ENCODE data around the gene VGLL4. TPM values are rescaled to one million over a fixed set of nuclear protein-coding genes. Genes with fewer than 3 reads are reported as not detected.
"Not testable (repeated sequence)": the region's sequence is repeated elsewhere in the genome, so short reads cannot be mapped to it uniquely, and the experiment has no call there.

Gene VGLL4
- total RNA-seq, 4 donors from 2014 or later: 79.3 to 144 (median 143) TPM

GRCh38 chr3:11596387-11596786 lies 47.3 kb downstream of the VGLL4 start:
- intact Hi-C loops (cut with DNase I; ENCODE audit: low total_unique reads): no loop called here
- H3K4me1 ChIP-seq: peaks cover 27 to 30% of the 10 kb centered on the region in 2 donors
- peak overlapping the region; percentile 18 to 73 for H3K27ac ChIP-seq
- H3K27me3 ChIP-seq: no peaks in the 10 kb centered on the region
- H3K4me3 ChIP-seq: no peak overlapping the region
- no peak for DNase-seq
- no peaks in the 10 kb centered on the region for H3K9me3 ChIP-seq
- H3K36me3 ChIP-seq: no peaks in the 10 kb centered on the region
- no peak for TF ChIP-seq POLR2A (IDR thresholded peaks at IDR 0.05)
- TF ChIP-seq CTCF (IDR thresholded peaks at IDR 0.05): no peak

GRCh38 chr3:11595024-11595423 lies 48.7 kb downstream of the VGLL4 start:
- H3K27me3 ChIP-seq; H3K36me3 ChIP-seq; intact Hi-C loops (cut with DNase I; ENCODE audit: low total_unique reads); DNase-seq; H3K4me3 ChIP-seq; H3K27ac ChIP-seq; H3K9me3 ChIP-seq: not testable (repeated sequence)
- peaks cover 18 to 24% of the 10 kb centered on the region in 2 donors for H3K4me1 ChIP-seq

- Histone ChIP-seq H3K27me3 (no peaks in the 10 kb centered on the region), H3K27ac (peak overlapping the region; percentile 88 to 92), H3K9me3 (no peaks in the 10 kb centered on the region), H3K36me3 (no peaks in the 10 kb centered on the region), H3K4me3 (no peak overlapping the region), H3K4me1 (peaks cover 17 to 27% of the 10 kb centered on the region in 2 donors)
- no peak for TF ChIP-seq CTCF (IDR thresholded peaks at IDR 0.05)
- TF ChIP-seq POLR2A (IDR thresholded peaks at IDR 0.05): no peak
- DNase-seq: no peak
- intact Hi-C loops (cut with DNase I; ENCODE audit: low total_unique reads): no loop called here
Measured at GRCh38 chr3:11593318-11594034, 50.2 kb downstream of the VGLL4 start.

- H3K27me3 ChIP-seq: no peaks in the 10 kb centered on the region
- H3K4me3 ChIP-seq: no peak overlapping the region
- TF ChIP-seq CTCF (IDR thresholded peaks at IDR 0.05) (no peak), POLR2A (IDR thresholded peaks at IDR 0.05) (no peak)
- peak overlapping the region; percentile 88 to 92 for H3K27ac ChIP-seq
- peaks cover 17 to 27% of the 10 kb centered on the region in 2 donors for H3K4me1 ChIP-seq
- DNase-seq: peak; percentile 41 to 43
- no peaks in the 10 kb centered on the region for H3K36me3 ChIP-seq
- H3K9me3 ChIP-seq: no peaks in the 10 kb centered on the region
- intact Hi-C loops (cut with DNase I; ENCODE audit: low total_unique reads): no loop called here
Measured at GRCh38 chr3:11592445-11593298, 51.0 kb downstream of the VGLL4 start.

- TF ChIP-seq POLR2A (IDR thresholded peaks at IDR 0.05): no peak
- TF ChIP-seq CTCF (IDR thresholded peaks at IDR 0.05): no peak
- Histone ChIP-seq H3K4me1 (peaks cover 17 to 27% of the 10 kb centered on the region in 2 donors), H3K36me3 (no peaks in the 10 kb centered on the region), H3K9me3 (no peaks in the 10 kb centered on the region), H3K4me3 (no peak overlapping the region), H3K27ac (peak overlapping the region; percentile 88 to 92), H3K27me3 (no peaks in the 10 kb centered on the region)
- DNase-seq: peak; percentile 54 to 65
- intact Hi-C loops (cut with DNase I; ENCODE audit: low total_unique reads): no loop called here
Measured at GRCh38 chr3:11591391-11592282, 52.1 kb downstream of the VGLL4 start.
